Activated naive CD4-positive, alpha-beta T cell treated with anti-CD3 and anti-CD28 coated beads, Interleukin-2, amount 50 U/mL, for 72 hours (primary cell): ENCODE results near the gene TTBK1. TPM values are rescaled to one million over a fixed set of nuclear protein-coding genes. Genes with fewer than 3 reads are reported as not detected.
"Not testable (repeated sequence)": the region's sequence is repeated elsewhere in the genome, so short reads cannot be mapped to it uniquely, and the experiment has no call there.

Source experiments
- ATAC-seq, 2 donors: fragments of 150-1000 bp; cut with Tn5 transposase; 2 replicates each; pipeline ENCODE4 v1.10.0; 2021; ENCODE audit warnings: mild to moderate bottlenecking in 2 of 2, moderate library complexity in 2 of 2
- DNase-seq, 2 donors: peaks; one replicate each; pipeline ENCODE4 v3.0.0; 2021 to 2022; ENCODE audit warnings: low spot score in 2 of 2
- H3K27ac Mint-ChIP-seq, 2 donors: one replicate each; pipeline ENCODE4 v1.8.0; 2022; ENCODE audit warnings: mild to moderate bottlenecking in 2 of 2, mixed read lengths in 2 of 2
- H3K36me3 Mint-ChIP-seq, 2 donors: one replicate each; pipeline ENCODE4 v1.8.0; 2022; ENCODE audit warnings: mixed read lengths in 2 of 2
- H3K9me3 Mint-ChIP-seq, 2 donors: one replicate each; pipeline ENCODE4 v1.8.0; 2022; ENCODE audit warnings: mixed read lengths in 2 of 2
- total RNA-seq, 2 donors: library from RNA; stranded (reverse); gene quantifications; one replicate each; pipeline ENCODE4 v1.2.3, GENCODE V29; 2022

The TTBK1 gene
- total RNA-seq, 2 donors from 2014 or later, result 0.09 to 0.37 TPM

DNA sequence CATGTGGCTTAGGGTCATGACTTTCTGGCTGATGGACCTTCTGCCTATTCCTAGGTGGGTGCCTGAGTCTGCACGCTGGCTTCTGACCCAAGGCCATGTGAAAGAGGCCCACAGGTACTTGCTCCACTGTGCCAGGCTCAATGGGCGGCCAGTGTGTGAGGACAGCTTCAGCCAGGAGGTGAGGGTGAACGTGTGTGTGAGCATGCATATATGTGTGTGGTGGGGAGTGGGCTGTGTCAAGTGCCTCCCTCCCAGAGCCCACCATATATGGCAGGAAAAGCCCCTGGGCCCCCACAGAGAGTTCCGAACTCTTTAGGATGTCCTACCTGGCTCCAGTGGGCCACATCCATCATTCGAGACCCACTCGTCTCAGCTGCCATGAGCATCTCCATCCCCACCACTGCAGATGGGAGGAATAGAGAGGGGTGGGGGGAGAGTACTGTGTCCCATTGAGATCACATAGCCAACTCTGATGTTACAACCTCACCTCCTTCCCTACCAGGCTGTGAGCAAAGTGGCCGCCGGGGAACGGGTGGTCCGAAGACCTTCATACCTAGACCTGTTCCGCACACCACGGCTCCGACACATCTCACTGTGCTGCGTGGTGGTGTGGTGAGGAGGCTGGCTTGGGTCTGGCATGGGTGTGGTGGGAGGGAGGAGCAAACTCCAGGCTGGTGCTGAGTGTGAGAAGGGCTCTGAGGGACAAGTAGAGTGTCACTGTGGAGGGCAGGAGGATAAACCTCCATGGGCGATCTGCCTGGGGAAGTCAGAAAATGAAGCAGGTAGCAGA, 58.0 kb downstream of the TTBK1 start:
- Mint-ChIP-seq H3K36me3 (no peaks in the 10 kb centered on the region), H3K9me3 (no peaks in the 10 kb centered on the region), H3K27ac (no peak overlapping the region)
- ATAC-seq, result no peak
- DNase-seq, result no peak

DNA sequence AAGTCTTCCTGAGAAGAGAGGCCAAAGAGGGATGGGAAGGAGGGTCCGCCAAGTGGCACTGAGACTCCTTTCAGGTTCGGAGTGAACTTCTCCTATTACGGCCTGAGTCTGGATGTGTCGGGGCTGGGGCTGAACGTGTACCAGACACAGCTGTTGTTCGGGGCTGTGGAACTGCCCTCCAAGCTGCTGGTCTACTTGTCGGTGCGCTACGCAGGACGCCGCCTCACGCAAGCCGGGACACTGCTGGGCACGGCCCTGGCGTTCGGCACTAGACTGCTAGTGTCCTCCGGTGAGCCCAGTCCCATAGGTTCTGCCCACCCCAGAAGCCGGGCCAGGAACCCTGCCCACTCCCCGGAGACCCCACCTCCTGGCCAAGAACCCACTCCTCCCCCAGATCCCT, 58.8 kb downstream of the TTBK1 start:
- H3K9me3 Mint-ChIP-seq, result no peaks in the 10 kb centered on the region
- H3K27ac Mint-ChIP-seq, result no peak overlapping the region
- DNase-seq (no peak), ATAC-seq (no peak)
- H3K36me3 Mint-ChIP-seq, result no peaks in the 10 kb centered on the region

DNA sequence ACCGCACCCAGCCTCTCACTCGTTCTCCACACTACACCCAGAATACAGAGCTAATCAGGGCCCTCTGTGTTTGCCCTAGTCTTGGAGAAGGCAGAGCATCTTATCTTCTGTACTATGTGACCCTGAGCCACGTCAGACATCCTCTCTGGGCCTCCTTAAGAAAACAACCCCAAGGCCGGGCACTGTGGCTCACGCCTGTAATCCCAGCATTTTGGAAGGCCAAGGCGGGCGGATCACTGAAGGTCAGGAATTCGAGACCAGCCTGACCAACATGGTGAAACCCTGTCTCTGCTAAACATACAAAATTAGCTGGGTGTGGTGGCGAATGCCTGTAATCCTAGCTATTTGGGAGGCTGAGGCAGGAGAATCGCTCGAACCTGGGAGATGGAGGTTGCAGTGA, 59.7 kb downstream of the TTBK1 start:
- not testable (repeated sequence) for H3K36me3 Mint-ChIP-seq, DNase-seq, H3K9me3 Mint-ChIP-seq, ATAC-seq, H3K27ac Mint-ChIP-seq

DNA sequence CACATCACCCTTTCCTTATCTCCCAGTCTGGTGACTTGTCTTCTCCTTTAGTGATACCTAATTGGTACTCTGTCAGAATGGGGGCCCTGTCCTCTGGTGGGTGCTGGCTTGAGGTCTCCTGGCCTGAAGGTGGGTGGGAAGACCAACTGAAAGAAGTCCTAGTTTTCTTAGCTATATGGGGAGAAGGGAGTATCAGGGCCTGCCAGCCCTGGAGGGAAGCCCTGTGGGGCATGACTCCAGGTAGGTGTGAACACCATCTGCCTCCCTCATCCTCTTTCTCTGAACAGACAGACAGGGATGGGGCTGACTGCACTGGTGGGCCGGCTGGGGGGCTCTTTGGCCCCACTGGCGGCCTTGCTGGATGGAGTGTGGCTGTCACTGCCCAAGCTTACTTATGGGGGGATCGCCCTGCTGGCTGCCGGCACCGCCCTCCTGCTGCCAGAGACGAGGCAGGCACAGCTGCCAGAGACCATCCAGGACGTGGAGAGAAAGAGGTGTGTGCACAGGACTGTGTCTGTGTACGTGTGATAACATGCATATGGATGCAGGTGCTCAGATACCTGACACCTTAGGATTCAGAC, 60.6 kb downstream of the TTBK1 start:
- Mint-ChIP-seq H3K36me3 (no peaks in the 10 kb centered on the region), H3K9me3 (no peaks in the 10 kb centered on the region)
- no peak for ATAC-seq

DNA sequence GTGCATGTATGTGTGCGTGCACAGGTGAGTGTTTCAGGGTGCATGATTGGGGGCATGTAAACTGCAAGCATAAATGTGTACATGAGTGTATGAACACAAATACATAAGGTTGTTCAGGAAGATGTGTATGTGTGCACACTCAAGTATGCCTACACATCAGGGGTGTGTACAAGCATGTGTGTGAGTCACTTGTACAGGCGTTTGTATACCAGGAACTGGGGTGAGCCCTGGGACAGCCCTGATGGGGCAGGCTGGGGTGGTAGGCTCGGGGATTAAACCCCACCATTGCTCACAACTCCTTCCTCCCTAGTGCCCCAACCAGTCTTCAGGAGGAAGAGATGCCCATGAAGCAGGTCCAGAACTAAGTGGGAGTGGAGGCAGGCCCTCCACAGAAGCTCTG, 61.1 kb downstream of the TTBK1 start:
- ATAC-seq (no peak), DNase-seq (no peak)
- no peaks in the 10 kb centered on the region for H3K36me3 Mint-ChIP-seq
- no peaks in the 10 kb centered on the region for H3K9me3 Mint-ChIP-seq
- H3K27ac Mint-ChIP-seq, result no peak overlapping the region

More for the DNA sequence above, 60.6 kb downstream of the TTBK1 start:
- DNase-seq, result no peak
- H3K27ac Mint-ChIP-seq, result no peak overlapping the region

DNA sequence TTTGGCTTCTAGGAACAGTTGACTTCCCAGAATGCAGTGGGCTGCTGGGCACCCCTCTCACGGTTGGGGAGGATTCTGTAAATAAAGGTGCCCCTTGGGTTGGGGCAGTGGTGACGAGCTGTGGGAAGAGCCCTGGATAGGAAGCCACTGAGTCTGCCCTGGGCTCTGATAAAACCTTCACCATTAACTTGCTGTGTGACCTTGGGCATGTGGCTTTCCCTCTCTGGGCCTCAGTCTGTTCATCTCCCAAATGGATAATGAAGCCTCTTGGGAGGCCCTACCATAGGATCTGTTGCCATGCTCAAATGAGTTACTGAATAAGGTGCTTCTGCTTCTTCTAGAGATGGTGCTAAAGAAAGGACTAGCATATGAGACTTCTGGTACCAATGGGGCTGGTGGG, 61.6 kb downstream of the TTBK1 start:
- no peaks in the 10 kb centered on the region for H3K9me3 Mint-ChIP-seq
- H3K36me3 Mint-ChIP-seq, result no peaks in the 10 kb centered on the region
- ATAC-seq (no peak), DNase-seq (no peak)
- H3K27ac Mint-ChIP-seq, result no peak overlapping the region

DNA sequence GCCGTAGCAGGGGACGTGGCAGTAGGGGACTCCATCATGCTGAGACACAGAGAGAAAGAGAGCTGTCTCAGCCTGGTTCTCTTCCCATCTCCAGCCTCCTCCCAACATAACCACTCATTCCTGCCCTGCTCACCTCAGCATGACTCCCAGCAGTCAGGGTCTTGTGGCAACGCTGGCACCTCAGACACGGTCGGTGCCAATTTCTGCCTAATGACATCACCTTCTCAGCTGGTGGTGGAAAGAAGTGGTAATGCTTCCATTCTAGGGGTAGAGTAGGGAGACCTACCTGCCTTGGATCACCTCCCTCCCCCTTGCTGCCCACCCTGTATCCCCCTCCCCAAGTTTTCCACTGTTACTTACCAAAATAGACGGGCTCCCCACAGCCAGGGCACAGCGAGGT, 62.8 kb downstream of the TTBK1 start:
- DNase-seq (no peak), ATAC-seq (no peak)
- H3K27ac Mint-ChIP-seq, result no peak overlapping the region
- no peaks in the 10 kb centered on the region for H3K36me3 Mint-ChIP-seq
- no peaks in the 10 kb centered on the region for H3K9me3 Mint-ChIP-seq

GRCh38 chr6:43307451-43308100, 64.3 kb downstream of the TTBK1 start:
- Mint-ChIP-seq H3K27ac (no peak overlapping the region), H3K36me3 (no peaks in the 10 kb centered on the region), H3K9me3 (no peaks in the 10 kb centered on the region)
- ATAC-seq (no peak), DNase-seq (no peak)

- DNase-seq, result peak; percentile 56 to 75
- Mint-ChIP-seq H3K9me3 (no peaks in the 10 kb centered on the region), H3K36me3 (no peaks in the 10 kb centered on the region), H3K27ac (peak within 1 kb of the TSS in 1 of 2 donors; percentile 68)
- peak; percentile 95 to 99 for ATAC-seq
These were observed 65.1 kb downstream of the TTBK1 start, which contains the start of gene CRIP3 for GRCh38 chr6:43308101-43308989. Gene CRIP3 (minus strand): TSS chr6:43308826. CDS start chr6:43308792, 34 bp downstream.

GRCh38 chr6:43308990-43309477, 65.8 kb downstream of the TTBK1 start:
- no peaks in the 10 kb centered on the region for H3K36me3 Mint-ChIP-seq
- no peaks in the 10 kb centered on the region for H3K9me3 Mint-ChIP-seq
- H3K27ac Mint-ChIP-seq, result peak overlapping the region in 1 of 2 donors; percentile 68
- DNase-seq (no peak), ATAC-seq (no peak)

DNA sequence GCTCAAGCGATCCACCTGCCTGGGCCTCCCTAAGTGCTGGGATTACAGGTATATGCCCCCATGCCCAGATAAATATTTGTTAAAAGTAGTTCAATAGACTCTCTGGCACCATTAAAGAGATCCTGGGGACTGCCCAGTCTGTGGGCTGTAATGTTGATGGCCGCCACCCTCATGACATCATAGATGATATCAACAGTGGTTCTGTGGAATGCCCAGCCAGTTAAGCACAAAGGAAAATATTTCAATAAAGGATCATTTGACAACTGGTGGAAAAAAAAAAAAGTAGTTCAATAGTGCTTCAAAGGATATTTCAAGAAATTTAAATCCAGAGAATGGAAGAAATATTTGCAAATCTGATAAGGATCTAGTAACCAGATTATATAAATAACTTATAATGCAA, 66.9 kb downstream of the TTBK1 start:
- H3K27ac Mint-ChIP-seq, result no peak overlapping the region

GRCh38 chr6:43310624-43311023, 67.3 kb downstream of the TTBK1 start:
- ATAC-seq (no peak), DNase-seq (no peak)
- Mint-ChIP-seq H3K27ac (no peak overlapping the region), H3K36me3 (no peaks in the 10 kb centered on the region), H3K9me3 (no peaks in the 10 kb centered on the region)

More for the DNA sequence above, 66.9 kb downstream of the TTBK1 start:
- no peak for DNase-seq
- no peaks in the 10 kb centered on the region for H3K9me3 Mint-ChIP-seq
- no peak for ATAC-seq
- H3K36me3 Mint-ChIP-seq, result no peaks in the 10 kb centered on the region

- no peak overlapping the region for H3K27ac Mint-ChIP-seq
- H3K36me3 Mint-ChIP-seq, result no peaks in the 10 kb centered on the region
- DNase-seq (no peak), ATAC-seq (no peak)
- H3K9me3 Mint-ChIP-seq, result no peaks in the 10 kb centered on the region
These were observed 68.4 kb downstream of the TTBK1 start for GRCh38 chr6:43311666-43312065.

DNA sequence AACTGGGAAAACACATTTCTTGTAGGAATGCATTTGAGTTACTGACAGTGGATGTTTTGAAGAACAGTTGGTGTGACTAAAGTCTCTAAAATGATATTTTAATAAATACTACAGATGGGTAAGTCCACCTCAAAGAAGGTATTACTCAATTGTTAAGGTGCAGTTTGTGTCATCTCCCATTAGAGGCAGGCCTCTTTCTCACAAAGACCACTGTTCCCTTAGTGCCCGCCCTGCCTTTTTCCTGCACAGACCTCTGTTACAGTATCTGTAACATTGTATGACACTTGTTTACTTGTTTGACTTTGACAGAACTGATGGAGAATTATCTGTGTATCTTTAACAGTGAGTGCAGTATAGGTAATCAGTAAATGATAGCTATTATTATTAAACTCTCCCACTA, 70.5 kb downstream of the TTBK1 start:
- no peak for ATAC-seq
- Mint-ChIP-seq H3K9me3 (no peaks in the 10 kb centered on the region), H3K36me3 (no peaks in the 10 kb centered on the region)

GRCh38 chr6:43318011-43318410, 74.7 kb downstream of the TTBK1 start:
- H3K36me3 Mint-ChIP-seq, result no peaks in the 10 kb centered on the region
- DNase-seq (no peak), ATAC-seq (no peak)
- no peak overlapping the region for H3K27ac Mint-ChIP-seq
- no peaks in the 10 kb centered on the region for H3K9me3 Mint-ChIP-seq

More for the DNA sequence above, 70.5 kb downstream of the TTBK1 start:
- no peak overlapping the region for H3K27ac Mint-ChIP-seq
- no peak for DNase-seq

DNA sequence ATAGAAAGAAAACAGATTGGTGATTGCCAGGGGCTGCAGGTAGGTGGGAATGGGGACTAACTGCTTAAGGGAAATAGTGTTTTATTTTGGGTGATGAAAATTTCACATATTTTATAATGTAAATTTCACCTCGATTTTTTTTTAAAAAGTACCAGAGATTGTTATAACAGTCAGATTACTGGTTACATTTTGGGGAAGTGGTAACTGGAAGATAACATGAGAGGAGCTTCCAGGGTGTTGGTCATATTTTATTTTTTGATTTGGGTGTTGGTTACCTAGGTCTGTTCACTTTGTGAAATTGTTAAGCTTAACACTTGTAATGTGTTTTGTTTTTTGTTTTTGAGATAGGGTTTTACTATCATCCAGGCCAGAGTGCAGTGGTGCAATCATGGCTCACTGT, 82.6 kb downstream of the TTBK1 start:
- no peak for DNase-seq
- Mint-ChIP-seq H3K27ac (no peak overlapping the region), H3K36me3 (no peaks in the 10 kb centered on the region), H3K9me3 (no peaks in the 10 kb centered on the region)
- ATAC-seq, result no peak
